ENCODE measurements around the gene PLB1.
A peak's percentile ranks its signal among the peaks of the same experiment; 100 is the strongest.

PLB1 gene

DNA sequence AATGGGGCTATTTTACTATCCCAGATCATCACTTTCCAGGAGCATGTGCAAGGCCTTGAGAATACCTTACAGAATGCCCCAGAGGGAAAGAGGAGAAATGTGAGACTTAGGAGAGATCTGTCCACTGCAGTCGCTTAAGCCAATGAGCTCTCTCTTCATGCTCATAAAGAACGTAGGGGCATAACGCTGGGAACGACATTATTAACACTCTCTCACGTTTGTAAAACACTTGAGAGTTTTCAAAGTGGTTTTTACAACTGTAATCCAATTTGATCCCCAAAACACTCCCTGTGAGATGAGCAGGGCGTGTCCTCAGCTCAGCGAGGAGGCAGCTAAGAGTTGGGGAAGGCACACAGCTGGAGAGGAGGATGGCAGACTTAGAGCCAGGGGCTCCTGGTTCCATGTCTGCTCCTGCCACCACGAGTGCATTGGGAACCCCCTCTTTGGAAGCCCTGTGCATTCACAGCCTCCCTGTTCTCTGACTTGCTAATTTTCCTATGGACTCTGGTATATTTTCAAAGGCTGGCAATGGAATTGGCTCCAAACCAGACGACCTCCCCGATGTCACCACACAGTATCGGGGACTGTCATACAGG, 97.4 kb downstream of the PLB1 start:
- no peak overlapping the region for H2AFZ ChIP-seq (ENCODE audit: low read length)
- no peak overlapping the region for H3K9ac ChIP-seq (ENCODE audit: low read length)
- H3F3A ChIP-seq (ENCODE audit: insufficient read depth, low read length): peaks cover 10% of the 10 kb centered on the region
- H3K9me2 ChIP-seq (replicated peaks; ENCODE audit: insufficient read depth, low read length): no peaks in the 10 kb centered on the region
- no peaks in the 10 kb centered on the region for H4K20me1 ChIP-seq (ENCODE audit: insufficient read depth, low read length)
- H3K36me3 ChIP-seq (replicated peaks; ENCODE audit: insufficient read depth, low read length): no peaks in the 10 kb centered on the region
- H3K79me2 ChIP-seq (ENCODE audit: low read length): no peaks in the 10 kb centered on the region
- no peaks in the 10 kb centered on the region for H3K27me3 ChIP-seq (replicated peaks; ENCODE audit: insufficient read depth, low read length)
- H3K4me2 ChIP-seq (ENCODE audit: low read depth, low read length): no peak overlapping the region
- no peak overlapping the region for H3K27ac ChIP-seq (ENCODE audit: low read length)
- no peaks in the 10 kb centered on the region for H3K9me3 ChIP-seq (replicated peaks; ENCODE audit: insufficient read depth, low read length)
- H3K4me1 ChIP-seq (ENCODE audit: low read length): peaks cover 20% of the 10 kb centered on the region
- DNase-seq: no peak
- no peak for TF ChIP-seq EZH2 (optimal IDR thresholded peaks at IDR 0.05; ENCODE audit: low read depth, low read length)
- TF ChIP-seq CTCF (IDR thresholded peaks at IDR 0.05; ENCODE audit: low read length): no peak
- no peak for TF ChIP-seq EZH2phosphoT487 (IDR thresholded peaks at IDR 0.05; ENCODE audit: low read length)
- no peak overlapping the region for H3K4me3 ChIP-seq (ENCODE audit: low read length)

GRCh38 chr2:28594000-28594331, 98.1 kb downstream of the PLB1 start:
- Histone ChIP-seq H3K4me3 (ENCODE audit: low read length) (0 out of 2 replicates have a peak overlapping the region, but pooled peaks have one; percentile 53), H3K9ac (ENCODE audit: low read length) (peak overlapping the region; percentile 74; the same call in 1 of the 2 replicates), H3K4me1 (ENCODE audit: low read length) (peaks cover 18% of the 10 kb centered on the region), H2AFZ (ENCODE audit: low read length) (peak overlapping the region; percentile 80; the same call in 1 of the 2 replicates), H3K4me2 (ENCODE audit: low read depth, low read length) (peak overlapping the region; percentile 94), H3K79me2 (ENCODE audit: low read length) (no peaks in the 10 kb centered on the region), H3K9me2 (replicated peaks; ENCODE audit: insufficient read depth, low read length) (no peaks in the 10 kb centered on the region), H3K36me3 (replicated peaks; ENCODE audit: insufficient read depth, low read length) (no peaks in the 10 kb centered on the region), H3K9me3 (replicated peaks; ENCODE audit: insufficient read depth, low read length) (no peaks in the 10 kb centered on the region), H4K20me1 (ENCODE audit: insufficient read depth, low read length) (no peaks in the 10 kb centered on the region), H3F3A (ENCODE audit: insufficient read depth, low read length) (peaks cover 10% of the 10 kb centered on the region), H3K27ac (ENCODE audit: low read length) (peak overlapping the region; percentile 90; the same call in 1 of the 2 replicates), H3K27me3 (replicated peaks; ENCODE audit: insufficient read depth, low read length) (no peaks in the 10 kb centered on the region)
- TF ChIP-seq EZH2 (optimal IDR thresholded peaks at IDR 0.05; ENCODE audit: low read depth, low read length) (no peak), CTCF (IDR thresholded peaks at IDR 0.05; ENCODE audit: low read length) (no peak), EZH2phosphoT487 (IDR thresholded peaks at IDR 0.05; ENCODE audit: low read length) (no peak)
- DNase-seq: no peak

DNA sequence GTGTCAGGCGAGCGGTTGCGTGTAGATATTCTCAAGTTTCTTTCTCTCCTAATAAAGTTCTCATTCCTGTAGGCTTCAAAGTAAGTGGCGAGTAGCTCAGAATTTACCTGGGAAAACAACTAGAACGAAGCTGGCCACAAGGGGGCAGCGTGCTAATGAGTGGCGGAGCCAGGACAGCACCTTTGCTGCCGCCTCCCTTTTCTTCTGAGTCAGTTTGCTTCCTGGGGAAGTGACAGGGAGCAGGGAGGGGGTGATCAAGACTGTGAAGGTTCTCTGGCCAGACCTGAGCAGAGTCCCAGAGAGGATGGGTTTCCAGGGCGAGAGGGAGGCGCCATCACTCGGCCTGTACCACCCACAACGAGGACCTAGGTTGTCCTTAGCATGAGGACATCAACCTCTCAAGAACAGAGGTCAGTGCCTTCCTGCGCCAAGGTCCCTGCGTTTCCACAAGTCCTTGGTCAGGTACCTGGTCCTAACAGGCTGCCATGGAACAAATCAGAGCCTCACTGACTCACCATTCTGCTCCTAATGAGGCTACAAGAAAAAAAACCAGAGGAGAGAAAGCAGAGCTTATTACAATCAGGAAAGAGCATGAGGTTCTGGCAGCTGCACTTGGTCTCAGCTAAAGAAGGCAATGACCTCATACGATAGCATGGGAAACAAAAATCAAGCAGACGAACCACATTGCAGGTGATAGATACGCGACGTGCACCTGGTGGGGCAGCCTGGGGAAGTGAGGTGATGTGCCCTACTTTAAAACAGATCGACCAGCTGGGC, 98.7 kb downstream of the PLB1 start:
- H3K4me1 ChIP-seq (ENCODE audit: low read length): peaks cover 18% of the 10 kb centered on the region
- H3F3A ChIP-seq (ENCODE audit: insufficient read depth, low read length): peaks cover 10% of the 10 kb centered on the region
- H3K79me2 ChIP-seq (ENCODE audit: low read length): no peaks in the 10 kb centered on the region
- H3K9me2 ChIP-seq (replicated peaks; ENCODE audit: insufficient read depth, low read length): no peaks in the 10 kb centered on the region
- H3K4me2 ChIP-seq (ENCODE audit: low read depth, low read length): peak overlapping the region; percentile 94
- peak overlapping the region; percentile 80 for H2AFZ ChIP-seq (ENCODE audit: low read length)
- H4K20me1 ChIP-seq (ENCODE audit: insufficient read depth, low read length): no peaks in the 10 kb centered on the region
- H3K27ac ChIP-seq (ENCODE audit: low read length): peak overlapping the region; percentile 90
- H3K4me3 ChIP-seq (ENCODE audit: low read length): peak overlapping the region; percentile 53
- no peaks in the 10 kb centered on the region for H3K9me3 ChIP-seq (replicated peaks; ENCODE audit: insufficient read depth, low read length)
- TF ChIP-seq EZH2 (optimal IDR thresholded peaks at IDR 0.05; ENCODE audit: low read depth, low read length) (no peak), CTCF (IDR thresholded peaks at IDR 0.05; ENCODE audit: low read length) (peak; percentile 81)
- peak; percentile 85 for DNase-seq
- H3K27me3 ChIP-seq (replicated peaks; ENCODE audit: insufficient read depth, low read length): no peaks in the 10 kb centered on the region
- no peaks in the 10 kb centered on the region for H3K36me3 ChIP-seq (replicated peaks; ENCODE audit: insufficient read depth, low read length)
- H3K9ac ChIP-seq (ENCODE audit: low read length): peak overlapping the region; percentile 74

All from MM.1S (cell line).